GM13977 (cell line): ENCODE results near the gene CHSY1.

Source experiments
- DNase-seq: peaks from one replicate; pipeline ENCODE4 v3.0.0; 2012; ENCODE audit warnings: low spot score
- CTCF ChIP-seq: IDR thresholded peaks from 2 replicates; pipeline ENCODE4 v1.5.1; 2012; ENCODE audit warnings: mild to moderate bottlenecking, control low read depth; ENCODE audit not compliant: insufficient read depth; ENCODE audit errors: extremely low read depth, missing control alignments
- in situ Hi-C: fragments of 300-500 bp; cut with MboI; formaldehyde crosslinking; loops from one replicate; pipeline ENCODE4 v1.12.0; 2022; ENCODE audit warnings: low sequenced_read_pairs, low pct_unique_long_range_greater_than_20kb, mixed read lengths, inconsistent platforms; ENCODE audit not compliant: unreplicated experiment

CHSY1 gene

GRCh38 chr15:101250873-101251829, 697 bp downstream of the CHSY1 start:
- DNase-seq: peak; percentile 60
- in situ Hi-C loops: loop anchor here (10.0 to 25.0 kb wide), 3 partner anchors 156 to 639 kb away; partner anchors contain the start of genes ASB7, LINS1 and LRRK1

GRCh38 chr15:101250341-101250831, 1.5 kb downstream of the CHSY1 start:
- in situ Hi-C loops: loop anchor here (10.0 to 25.0 kb wide), 3 partner anchors 156 to 638 kb away; partner anchors contain the start of genes ASB7, LINS1 and LRRK1
- DNase-seq: no peak
- no peak for TF ChIP-seq CTCF

More at GRCh38 chr15:101250873-101251829, 697 bp downstream of the CHSY1 start:
- no peak for TF ChIP-seq CTCF

GRCh38 chr15:101248274-101248673, 3.6 kb downstream of the CHSY1 start:
- in situ Hi-C loops: loop anchor here (10.0 kb wide), 1 partner anchor 53 kb away; no protein-coding TSS in a partner anchor
- TF ChIP-seq CTCF: no peak

GRCh38 chr15:101246824-101247745, 4.8 kb downstream of the CHSY1 start:
- TF ChIP-seq CTCF: no peak
- in situ Hi-C loops: loop anchor here (10.0 kb wide), 1 partner anchor 52 kb away; no protein-coding TSS in a partner anchor

More at GRCh38 chr15:101248274-101248673, 3.6 kb downstream of the CHSY1 start:
- DNase-seq: no peak

GRCh38 chr15:101246391-101246790, 5.5 kb downstream of the CHSY1 start:
- no peak for DNase-seq
- no peak for TF ChIP-seq CTCF
- in situ Hi-C loops: loop anchor here (10.0 kb wide), 1 partner anchor 52 kb away; no protein-coding TSS in a partner anchor

More at GRCh38 chr15:101246824-101247745, 4.8 kb downstream of the CHSY1 start:
- DNase-seq: no peak
